Naive thymus-derived CD4-positive, alpha-beta T cell (primary cell): ENCODE data around the gene PNMA8B. TPM values are rescaled to one million over a fixed set of nuclear protein-coding genes. Genes with fewer than 3 reads are reported as not detected.

Source experiments
- ATAC-seq: fragments of 150-1000 bp; cut with Tn5 transposase; 2 replicates; pipeline ENCODE4 v1.10.0; 2021; ENCODE audit warnings: mild to moderate bottlenecking, moderate library complexity
- CTCF ChIA-PET: fragments of 350-600 bp; sonication (Branson Sonifier 250); formaldehyde crosslinking; loops from one replicate; lab custom pipeline; 2021; ENCODE audit warnings: antibody characterized with exemption; lab: Charles Lee
- POLR2A ChIA-PET: fragments of 350-600 bp; sonication (Branson Sonifier 250); formaldehyde crosslinking; loops from one replicate; lab custom pipeline; 2021; ENCODE audit warnings: antibody characterized with exemption, inconsistent platforms; lab: Charles Lee
- DNase-seq, 9 donors: peaks; one replicate each; pipeline versions ENCODE4 v3.0.0 to v3.0.0-alpha.2; 2020 to 2022; ENCODE audit warnings: mixed read lengths in 1 of 9
- H3K27ac ChIP-seq: one replicate; pipeline ENCODE4 v1.7.0; 2013; ENCODE audit warnings: mild to moderate bottlenecking, low read depth, low read length, moderate library complexity
- H3K27me3 ChIP-seq, 2 donors: one replicate each; pipeline ENCODE4 v1.7.0; 2013; ENCODE audit warnings: low read length in 2 of 2, mild to moderate bottlenecking in 2 of 2, moderate library complexity in 2 of 2; ENCODE audit not compliant: control insufficient read depth in 2 of 2, insufficient read depth in 2 of 2
- H3K36me3 ChIP-seq, 3 experiments: 1 replicate in 2 of 3; 2 replicates in 1 of 3; pipeline ENCODE4 v1.7.0; 2013; ENCODE audit warnings: low read length in 3 of 3, mild to moderate bottlenecking in 3 of 3, moderate library complexity in 1 of 3; ENCODE audit not compliant: insufficient read depth in 3 of 3, control insufficient read depth in 2 of 3
- H3K4me1 ChIP-seq, 2 donors: one replicate each; pipeline ENCODE4 v1.7.0; 2013; ENCODE audit warnings: low read length in 2 of 2, mild to moderate bottlenecking in 2 of 2, moderate library complexity in 1 of 2; ENCODE audit not compliant: control insufficient read depth in 2 of 2, insufficient read depth in 2 of 2
- H3K4me3 ChIP-seq: 2 replicates; pipeline ENCODE4 v1.7.0; 2013; ENCODE audit warnings: mild to moderate bottlenecking, low read length
- H3K9me3 ChIP-seq, 3 experiments: 1 replicate in 2 of 3; 2 replicates in 1 of 3; pipeline ENCODE4 v1.7.0; 2013; ENCODE audit warnings: low read length in 3 of 3; ENCODE audit not compliant: control insufficient read depth in 2 of 3
- H3K27ac Mint-ChIP-seq, 9 donors: one replicate each; pipeline ENCODE4 v1.8.0; 2020 to 2022; ENCODE audit warnings: mixed read lengths in 9 of 9, mild to moderate bottlenecking in 8 of 9, moderate library complexity in 5 of 9, inconsistent platforms in 2 of 9
- H3K27me3 Mint-ChIP-seq, 5 donors: one replicate each; pipeline ENCODE4 v1.8.0; 2021 to 2022; ENCODE audit warnings: mixed read lengths in 5 of 5, mild to moderate bottlenecking in 1 of 5
- H3K36me3 Mint-ChIP-seq, 5 donors: one replicate each; pipeline ENCODE4 v1.8.0; 2020 to 2022; ENCODE audit warnings: mixed read lengths in 5 of 5, mild to moderate bottlenecking in 3 of 5, inconsistent platforms in 1 of 5
- H3K4me1 Mint-ChIP-seq, 7 donors: one replicate each; pipeline ENCODE4 v1.8.0; 2020 to 2022; ENCODE audit warnings: mixed read lengths in 7 of 7, mild to moderate bottlenecking in 3 of 7, inconsistent platforms in 1 of 7
- H3K4me3 Mint-ChIP-seq, 10 donors: one replicate each; pipeline ENCODE4 v1.8.0; 2020 to 2022; ENCODE audit warnings: mild to moderate bottlenecking in 10 of 10, mixed read lengths in 10 of 10, moderate library complexity in 6 of 10, inconsistent platforms in 2 of 10
- H3K9me3 Mint-ChIP-seq, 11 donors: one replicate each; pipeline ENCODE4 v1.8.0; 2020 to 2022; ENCODE audit warnings: mixed read lengths in 11 of 11, mild to moderate bottlenecking in 4 of 11, inconsistent platforms in 1 of 11, moderate library complexity in 1 of 11
- intact Hi-C, 2 donors: fragments of 100-400 bp; cut with micrococcal nuclease; formaldehyde crosslinking; loops; one replicate each; pipeline ENCODE4 v1.15.1; 2023
- polyA plus RNA-seq, 2 donors: library from polyadenylated mRNA; unstranded; fragments of 300-500 nt; fragmentation: Illumina TruSeq; gene quantifications; one replicate each; pipeline ENCODE4 v1.2.3, GENCODE V29; 2021
- total RNA-seq, 6 experiments: library from RNA in 5 of 6; stranded (reverse) in 5 of 6; gene quantifications; 1 replicate in 5 of 6; 2 replicates in 1 of 6; pipeline ENCODE4 v1.2.3 and lab custom pipeline; 2021 to 2026

Gene PNMA8B
- total and polyA plus RNA-seq, 7 experiments from 2014 or later: 0.24 to 2.3 (median 1.4) TPM; not detected in 1

DNA sequence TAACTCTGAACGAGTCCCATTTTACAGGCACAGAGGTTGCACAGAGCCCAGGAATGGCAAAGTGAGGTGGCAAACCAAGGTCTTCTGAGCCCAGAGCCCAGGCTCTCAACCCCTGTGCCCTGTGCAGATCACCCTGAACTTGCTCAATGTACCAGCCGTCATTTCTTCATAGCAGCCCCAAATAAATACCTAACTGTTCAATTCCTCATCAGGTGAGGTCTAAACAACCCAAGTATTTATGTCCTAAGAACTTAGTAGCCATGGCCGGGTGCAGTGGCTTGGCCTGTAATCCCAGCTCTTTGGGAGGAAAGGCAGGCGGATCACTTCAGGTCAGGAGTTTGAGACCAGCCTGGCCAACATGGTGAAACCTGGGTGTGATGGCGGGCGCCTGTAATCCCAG lies 21.8 kb upstream of the PNMA8B start:
- Histone ChIP-seq H3K4me1 (peaks cover 9 to 48% of the 10 kb centered on the region in 2 donors), H3K27me3 (no peaks in the 10 kb centered on the region), H3K4me3 (no peak overlapping the region), H3K9me3 (no peaks in the 10 kb centered on the region), H3K27ac (no peak overlapping the region), H3K36me3 (no peaks in the 10 kb centered on the region)
- ATAC-seq (no peak), DNase-seq (no peak)
- peaks cover 14 to 71% (median 61%) of the 10 kb centered on the region in 7 donors for H3K4me1 Mint-ChIP-seq
- peak overlapping the region in 1 of 10 donors; percentile 23 for H3K4me3 Mint-ChIP-seq
- peak overlapping the region; percentile 21 to 98 (median 39) for H3K27ac Mint-ChIP-seq
- peaks cover 0 to 2% (median 0%) of the 10 kb centered on the region in 5 donors for H3K36me3 Mint-ChIP-seq
- no peaks in the 10 kb centered on the region for H3K9me3 Mint-ChIP-seq
- POLR2A ChIA-PET: interaction anchor here (0.7 to 1.8 kb wide), 3 partner anchors 12 to 144 kb away, joined by 3 to 4 read pairs (median 4); partner anchors contain the start of gene DACT3
- H3K27me3 Mint-ChIP-seq: peaks cover 0 to 12% (median 8%) of the 10 kb centered on the region in 5 donors
- intact Hi-C loops: no loop called here
- CTCF ChIA-PET: interaction anchor here (0.7 to 16.0 kb wide), 5 partner anchors 9 to 1816 kb away, joined by 6 to 241 read pairs (median 25); no protein-coding TSS in a partner anchor

- peak overlapping the region in 4 of 10 donors; percentile 6 to 38 (median 32) for H3K4me3 Mint-ChIP-seq
- H3K9me3 ChIP-seq: no peaks in the 10 kb centered on the region
- ChIA-PET POLR2A (interaction anchor here (0.5 to 1.7 kb wide), 10 partner anchors 9 to 332 kb away, joined by 3 to 5 read pairs (median 3); no protein-coding TSS in a partner anchor), CTCF (interaction anchor here (0.7 to 16.0 kb wide), 14 partner anchors 9 to 1071 kb away, joined by 3 to 241 read pairs (median 3); partner anchors contain the start of gene DACT3)
- peak; percentile 73 for ATAC-seq
- peaks cover 0 to 4% (median 0%) of the 10 kb centered on the region in 11 donors for H3K9me3 Mint-ChIP-seq
- peak overlapping the region in 6 of 9 donors; percentile 43 to 98 (median 80) for H3K27ac Mint-ChIP-seq
- peaks cover 8 to 40% of the 10 kb centered on the region in 2 donors for H3K4me1 ChIP-seq
- no peak overlapping the region for H3K27ac ChIP-seq
- H3K4me1 Mint-ChIP-seq: peaks cover 13 to 56% (median 49%) of the 10 kb centered on the region in 7 donors
- DNase-seq: peak in 7 of 9 donors; percentile 34 to 63 (median 48)
- intact Hi-C loops: loop anchor here (1.0 kb wide), 4 partner anchors 13 to 146 kb away; no protein-coding TSS in a partner anchor
- H3K27me3 Mint-ChIP-seq: peaks cover 0 to 24% (median 9%) of the 10 kb centered on the region in 5 donors
- H3K36me3 Mint-ChIP-seq: no peaks in the 10 kb centered on the region
- H3K4me3 ChIP-seq: no peak overlapping the region
- no peaks in the 10 kb centered on the region for H3K27me3 ChIP-seq
- H3K36me3 ChIP-seq: no peaks in the 10 kb centered on the region
These were observed 20.2 kb upstream of the PNMA8B start for GRCh38 chr19:46515879-46516350.

DNA sequence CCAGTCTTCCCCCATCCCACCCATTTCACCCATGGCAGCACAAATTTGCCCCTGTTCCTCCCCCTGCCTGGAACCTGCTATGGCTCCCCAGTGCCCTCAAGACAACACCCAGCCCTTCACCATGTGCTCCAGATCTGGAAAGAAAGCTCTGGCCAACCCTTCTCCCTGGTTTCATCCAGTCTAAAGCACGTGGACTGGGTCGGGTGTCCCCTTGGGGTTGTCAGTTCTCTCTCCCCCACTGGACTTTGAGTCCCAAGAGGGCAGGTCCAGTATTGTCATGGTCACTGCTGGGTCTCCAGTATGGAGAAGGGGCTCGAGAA lies 19.6 kb upstream of the PNMA8B start:
- ChIA-PET POLR2A (interaction anchor here (0.9 to 1.7 kb wide), 5 partner anchors 10 to 234 kb away, joined by 3 to 5 read pairs (median 3); no protein-coding TSS in a partner anchor), CTCF (interaction anchor here (1.2 to 16.0 kb wide), 5 partner anchors 12 to 146 kb away, joined by 3 to 241 read pairs (median 25); partner anchors contain the start of gene DACT3)
- no peaks in the 10 kb centered on the region for H3K36me3 ChIP-seq
- Mint-ChIP-seq H3K36me3 (no peaks in the 10 kb centered on the region), H3K4me3 (no peak overlapping the region), H3K4me1 (peaks cover 13 to 49% (median 42%) of the 10 kb centered on the region in 7 donors), H3K27me3 (peaks cover 0 to 25% (median 9%) of the 10 kb centered on the region in 5 donors), H3K27ac (no peak overlapping the region), H3K9me3 (peaks cover 0 to 5% (median 0%) of the 10 kb centered on the region in 11 donors)
- no peak overlapping the region for H3K4me3 ChIP-seq
- DNase-seq: no peak
- ATAC-seq: no peak
- H3K27me3 ChIP-seq: no peaks in the 10 kb centered on the region
- peaks cover 5 to 35% of the 10 kb centered on the region in 2 donors for H3K4me1 ChIP-seq
- intact Hi-C loops: loop anchor here in 1 of 2 donors (1.0 kb wide), 2 partner anchors 14 to 22 kb away; no protein-coding TSS in a partner anchor
- no peak overlapping the region for H3K27ac ChIP-seq
- H3K9me3 ChIP-seq: no peaks in the 10 kb centered on the region

DNA sequence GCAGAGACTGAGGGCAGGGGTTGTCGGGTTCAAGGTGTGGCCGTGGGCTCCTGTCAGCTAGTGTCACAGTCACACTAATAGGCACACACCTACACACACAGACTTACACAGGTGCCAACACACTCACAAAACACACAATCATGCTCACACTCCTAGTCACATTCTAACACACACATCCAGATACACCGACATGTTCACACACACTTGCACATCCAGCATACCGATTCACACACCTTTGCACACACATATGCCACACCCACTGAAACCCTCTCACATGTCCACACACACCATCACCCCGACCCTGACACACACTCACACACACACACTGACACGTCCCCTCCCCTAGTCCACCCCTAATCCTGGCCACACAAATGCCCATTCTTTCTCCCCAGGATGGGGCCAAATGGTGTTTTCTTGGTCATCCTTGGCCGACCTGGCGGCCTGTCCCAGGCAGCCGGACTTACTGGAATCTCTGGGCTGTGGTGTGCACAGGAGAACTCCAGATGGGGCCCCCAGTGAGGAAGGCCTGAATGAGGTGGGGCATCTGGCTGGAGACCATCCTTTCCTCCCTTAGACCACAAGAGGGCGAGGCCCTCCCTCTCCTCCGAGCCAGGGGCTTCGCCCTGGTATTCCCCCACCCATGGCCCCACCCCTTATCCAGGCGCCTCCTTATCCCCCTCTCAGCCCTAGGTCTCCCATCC lies 19.1 kb upstream of the PNMA8B start:
- intact Hi-C loops: loop anchor here in 1 of 2 donors (1.0 kb wide), 2 partner anchors 15 to 23 kb away; no protein-coding TSS in a partner anchor
- H3K36me3 ChIP-seq: no peaks in the 10 kb centered on the region
- ATAC-seq (no peak), DNase-seq (no peak)
- peaks cover 5 to 33% of the 10 kb centered on the region in 2 donors for H3K4me1 ChIP-seq
- CTCF ChIA-PET: interaction anchor here (0.9 to 16.0 kb wide), 8 partner anchors 7 to 137 kb away, joined by 3 to 241 read pairs (median 11); no protein-coding TSS in a partner anchor
- H3K27ac ChIP-seq: no peak overlapping the region
- Mint-ChIP-seq H3K27ac (peak overlapping the region in 6 of 9 donors; percentile 25 to 76 (median 58)), H3K27me3 (peaks cover 0 to 25% (median 9%) of the 10 kb centered on the region in 5 donors), H3K4me1 (peaks cover 13 to 44% (median 38%) of the 10 kb centered on the region in 7 donors), H3K4me3 (peak overlapping the region in 2 of 10 donors; percentile 11 to 76), H3K36me3 (no peaks in the 10 kb centered on the region), H3K9me3 (peaks cover 0 to 5% (median 0%) of the 10 kb centered on the region in 11 donors)
- POLR2A ChIA-PET: interaction anchor here (1.1 to 1.4 kb wide), 2 partner anchors 8 to 24 kb away, joined by 4 to 6 read pairs; no protein-coding TSS in a partner anchor
- no peaks in the 10 kb centered on the region for H3K9me3 ChIP-seq
- H3K4me3 ChIP-seq: no peak overlapping the region
- H3K27me3 ChIP-seq: no peaks in the 10 kb centered on the region

- Mint-ChIP-seq H3K36me3 (no peaks in the 10 kb centered on the region), H3K4me1 (peaks cover 8 to 33% (median 29%) of the 10 kb centered on the region in 7 donors), H3K4me3 (no peak overlapping the region), H3K27me3 (peaks cover 0 to 30% (median 13%) of the 10 kb centered on the region in 5 donors), H3K9me3 (peaks cover 0 to 5% (median 0%) of the 10 kb centered on the region in 11 donors), H3K27ac (peak overlapping the region in 2 of 9 donors; percentile 32 to 64)
- peak; percentile 89 for ATAC-seq
- Histone ChIP-seq H3K9me3 (no peaks in the 10 kb centered on the region), H3K27me3 (no peaks in the 10 kb centered on the region), H3K4me3 (no peak overlapping the region), H3K36me3 (no peaks in the 10 kb centered on the region), H3K27ac (no peak overlapping the region), H3K4me1 (peaks cover 5 to 22% of the 10 kb centered on the region in 2 donors)
- intact Hi-C loops: loop anchor here (1.0 to 2.0 kb wide), 5 partner anchors 24 to 119 kb away; no protein-coding TSS in a partner anchor
- CTCF ChIA-PET: interaction anchor here (0.6 to 16.0 kb wide), 9 partner anchors 8 to 136 kb away, joined by 3 to 241 read pairs (median 7); no protein-coding TSS in a partner anchor
- POLR2A ChIA-PET: interaction anchor here (1.1 to 1.4 kb wide), 2 partner anchors 9 to 25 kb away, joined by 4 to 6 read pairs; no protein-coding TSS in a partner anchor
- DNase-seq: peak in 8 of 9 donors; percentile 59 to 86 (median 72)
These were observed 18.0 kb upstream of the PNMA8B start for GRCh38 chr19:46513461-46514236.
